ENCODE measurements around the gene CNTNAP2.

The CNTNAP2 gene

GRCh38 chr7:148468700-148469098, 2352.1 kb downstream of the CNTNAP2 start:
- Histone ChIP-seq H3K4me3 (ENCODE audit: low read depth, low read length) (no peak overlapping the region), H3K36me3 (ENCODE audit: control insufficient read depth in 2 of 2, insufficient read depth in 1 of 2, low read length in 2 of 2) (no peaks in the 10 kb centered on the region), H3K27ac (ENCODE audit: extremely low read depth, low read depth, low read length) (no peak overlapping the region), H3K4me1 (ENCODE audit: control insufficient read depth, insufficient read depth, low read length) (no peaks in the 10 kb centered on the region), H3K9me3 (ENCODE audit: control insufficient read depth, insufficient read depth, low read depth, low read length) (no peaks in the 10 kb centered on the region)
- ChIA-PET CTCF (no interaction called here), POLR2A (no interaction called here)
- TF ChIP-seq ZNF202 (tag by site-specific recombination; IDR thresholded peaks at IDR 0.05; ENCODE audit: borderline replicate concordance) (no peak), ZNF791 (tag by site-specific recombination; IDR thresholded peaks at IDR 0.05) (no peak), ZNF707 (tag by site-specific recombination; IDR thresholded peaks at IDR 0.05) (no peak), ZNF121 (tag by site-specific recombination; IDR thresholded peaks at IDR 0.05) (no peak), ZNF768 (tag by site-specific recombination; IDR thresholded peaks at IDR 0.05) (no peak), ZNF140 (tag by site-specific recombination; IDR thresholded peaks at IDR 0.05) (no peak), ZBTB44 (tag by site-specific recombination; IDR thresholded peaks at IDR 0.05) (no peak)
